Panc1 (cell line): ENCODE measurements around the gene NR4A1. TPM values are rescaled to one million over a fixed set of nuclear protein-coding genes. Genes with fewer than 3 reads are reported as not detected.

Experiments used
- ATAC-seq: fragments of 200-7000 bp; cut with Tn5 transposase; 2 replicates; pipeline ENCODE4 v1.9.1; 2020; ENCODE audit warnings: mild to moderate bottlenecking, moderate library complexity
- BruUV-seq: library from RNA; stranded (reverse); fragments of 400-500 nt; replicated peaks from 2 replicates; lab custom pipeline; 2021; lab: Mats Ljungman, UMichigan
- CTCF ChIA-PET: fragments of 300-600 bp; sonication (Branson Sonifier 250); formaldehyde crosslinking; loops from one replicate; lab custom pipeline; 2022; ENCODE audit warnings: antibody characterized with exemption; lab: Charles Lee
- POLR2A ChIA-PET: fragments of 300-600 bp; sonication (Branson Sonifier 250); formaldehyde crosslinking; loops from one replicate; lab custom pipeline; 2022; ENCODE audit warnings: antibody characterized with exemption; lab: Charles Lee
- DNase-seq: peaks from one replicate; pipeline ENCODE4 v3.0.0-alpha.2; 2010; ENCODE audit warnings: low read depth, low spot score
- H3K27ac ChIP-seq: 2 replicates; pipeline ENCODE4 v1.5.1; 2011; ENCODE audit warnings: mild to moderate bottlenecking, low read length, inconsistent platforms
- H3K27me3 ChIP-seq: fragments of 200-500 bp; sonication (Bioruptor generic); 2 replicates; pipeline ENCODE4 v1.6.0; 2014; ENCODE audit warnings: low read length, inconsistent platforms; ENCODE audit not compliant: control insufficient read depth, insufficient read depth
- H3K36me3 ChIP-seq: fragments of 200-500 bp; sonication (Bioruptor generic); 2 replicates; pipeline ENCODE4 v1.5.1; 2014; ENCODE audit warnings: inconsistent platforms, mild to moderate bottlenecking, low read length, moderate library complexity; ENCODE audit not compliant: control insufficient read depth, insufficient read depth
- H3K4me1 ChIP-seq: 2 replicates; pipeline ENCODE4 v1.5.1; 2011; ENCODE audit warnings: inconsistent platforms, mild to moderate bottlenecking, low read length, moderate library complexity; ENCODE audit not compliant: control insufficient read depth, insufficient read depth
- H3K4me3 ChIP-seq, 2 experiments: 2 replicates each; pipeline ENCODE4 v1.5.1; 2011 to 2012; ENCODE audit warnings: low read depth in 2 of 2, low read length in 2 of 2, mild to moderate bottlenecking in 2 of 2, inconsistent platforms in 1 of 2, moderate library complexity in 1 of 2
- H3K9me3 ChIP-seq: fragments of 200-500 bp; sonication (Bioruptor generic); 2 replicates; pipeline ENCODE4 v1.5.1; 2014; ENCODE audit warnings: low read depth, mild to moderate bottlenecking, inconsistent platforms, low read length, moderate library complexity; ENCODE audit not compliant: control insufficient read depth, insufficient read depth
- CTCF ChIP-seq: fragments of 450-650 bp; IDR thresholded peaks from 2 replicates; pipeline ENCODE4 v1.5.1; 2017; ENCODE audit warnings: mild to moderate bottlenecking
- POLR2AphosphoS5 ChIP-seq: IDR thresholded peaks from 2 replicates; pipeline ENCODE4 v1.6.1; 2012; ENCODE audit warnings: mild to moderate bottlenecking, low read depth, low read length, moderate library complexity
- SIN3A ChIP-seq: IDR thresholded peaks from 2 replicates; pipeline ENCODE4 v1.6.1; 2012; ENCODE audit warnings: low read depth, mild to moderate bottlenecking, low read length, moderate library complexity, borderline replicate concordance; ENCODE audit not compliant: insufficient read depth
- TCF7L2 ChIP-seq: IDR thresholded peaks from 2 replicates; pipeline ENCODE4 v1.6.1; 2011; ENCODE audit warnings: mild to moderate bottlenecking, low read depth, low read length, inconsistent platforms
- in situ Hi-C: cut with HindIII; loops from 2 replicates; pipeline ENCODE4 v1.10.0; 2016; ENCODE audit warnings: low sequenced_read_pairs, low pct_unique_long_range_greater_than_20kb
- intact Hi-C: fragments of 100-400 bp; cut with micrococcal nuclease; formaldehyde crosslinking; loops from one replicate; pipeline ENCODE4 v1.10.0; 2022; ENCODE audit not compliant: unreplicated experiment
- total RNA-seq: library from RNA; stranded (reverse); gene quantifications from one replicate; pipeline ENCODE4 v1.2.1, GENCODE V29; 2021; ENCODE audit not compliant: unreplicated experiment
- TF ChIP-seq, protein P1 (sequence below), 2 experiments: IDR thresholded peaks; 2 replicates each; pipeline ENCODE4 v1.6.1; 2011 to 2012; ENCODE audit warnings: low read depth in 2 of 2, control low read depth in 1 of 2, low read length in 1 of 2, mild to moderate bottlenecking in 1 of 2, moderate library complexity in 1 of 2; ENCODE audit not compliant: insufficient read depth in 1 of 2

NR4A1 gene
- total RNA-seq, 1 experiment from 2014 or later, result 2.0 TPM

DNA sequence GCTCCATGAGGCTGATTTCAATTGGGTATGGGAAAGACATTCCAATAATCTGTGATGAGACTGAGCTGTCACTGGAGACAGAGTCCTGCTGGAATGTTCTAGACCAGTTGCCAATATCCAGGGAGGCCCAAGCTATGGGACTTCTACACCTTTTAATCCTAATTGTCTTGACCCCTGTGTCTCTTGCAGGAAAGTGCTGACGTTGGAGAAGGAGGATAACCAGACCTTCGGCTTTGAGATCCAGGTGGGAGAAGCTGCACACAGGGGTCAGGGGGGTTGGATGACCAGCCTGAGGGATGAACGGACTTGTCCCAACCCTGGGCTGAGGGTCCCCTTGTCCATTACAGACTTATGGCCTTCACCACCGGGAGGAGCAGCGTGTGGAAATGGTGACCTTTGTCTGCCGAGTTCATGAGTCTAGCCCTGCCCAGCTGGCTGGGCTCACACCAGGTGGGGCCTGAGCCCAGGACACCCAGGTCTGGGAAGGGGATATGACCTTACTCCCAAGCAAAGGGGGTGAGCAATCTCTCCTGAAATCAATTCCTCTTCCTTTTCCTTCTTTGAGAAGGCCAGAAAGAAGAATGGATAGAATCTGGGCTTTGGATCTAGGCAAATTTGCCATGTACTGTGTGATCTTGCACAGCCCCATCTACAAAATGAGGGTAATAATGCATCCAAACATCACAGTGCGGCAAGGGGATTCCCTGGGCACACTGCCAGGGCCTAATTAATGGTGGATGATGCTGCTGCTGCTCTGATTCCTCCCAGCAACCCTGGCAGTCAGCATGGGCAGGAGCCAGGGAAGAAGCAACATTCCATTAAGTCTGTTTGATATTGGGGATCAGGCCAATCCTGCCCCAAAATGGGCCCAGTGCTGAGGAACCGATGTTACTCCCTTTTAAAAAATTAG, 40.3 kb upstream of the NR4A1 start:
- in situ Hi-C loops, result no loop called here
- intact Hi-C loops, result no loop called here
- ChIA-PET POLR2A (no interaction called here), CTCF (interaction anchor here (0.7 to 1.2 kb wide), 2 partner anchors 12 to 14 kb away, joined by 3 to 6 read pairs; no protein-coding TSS in a partner anchor)
- no peak overlapping the region for H3K27ac ChIP-seq
- DNase-seq, result no peak
- no TSS peak for BruUV-seq
- H3K9me3 ChIP-seq, result no peaks in the 10 kb centered on the region
- H3K4me1 ChIP-seq, result no peaks in the 10 kb centered on the region
- ATAC-seq, result no peak
- no peaks in the 10 kb centered on the region for H3K36me3 ChIP-seq
- H3K4me3 ChIP-seq, result no peak overlapping the region
- TF ChIP-seq CTCF, result no peak
- TF ChIP-seq TCF7L2, result no peak
- no peak for TF ChIP-seq POLR2AphosphoS5
- TF ChIP-seq, protein P1, sequence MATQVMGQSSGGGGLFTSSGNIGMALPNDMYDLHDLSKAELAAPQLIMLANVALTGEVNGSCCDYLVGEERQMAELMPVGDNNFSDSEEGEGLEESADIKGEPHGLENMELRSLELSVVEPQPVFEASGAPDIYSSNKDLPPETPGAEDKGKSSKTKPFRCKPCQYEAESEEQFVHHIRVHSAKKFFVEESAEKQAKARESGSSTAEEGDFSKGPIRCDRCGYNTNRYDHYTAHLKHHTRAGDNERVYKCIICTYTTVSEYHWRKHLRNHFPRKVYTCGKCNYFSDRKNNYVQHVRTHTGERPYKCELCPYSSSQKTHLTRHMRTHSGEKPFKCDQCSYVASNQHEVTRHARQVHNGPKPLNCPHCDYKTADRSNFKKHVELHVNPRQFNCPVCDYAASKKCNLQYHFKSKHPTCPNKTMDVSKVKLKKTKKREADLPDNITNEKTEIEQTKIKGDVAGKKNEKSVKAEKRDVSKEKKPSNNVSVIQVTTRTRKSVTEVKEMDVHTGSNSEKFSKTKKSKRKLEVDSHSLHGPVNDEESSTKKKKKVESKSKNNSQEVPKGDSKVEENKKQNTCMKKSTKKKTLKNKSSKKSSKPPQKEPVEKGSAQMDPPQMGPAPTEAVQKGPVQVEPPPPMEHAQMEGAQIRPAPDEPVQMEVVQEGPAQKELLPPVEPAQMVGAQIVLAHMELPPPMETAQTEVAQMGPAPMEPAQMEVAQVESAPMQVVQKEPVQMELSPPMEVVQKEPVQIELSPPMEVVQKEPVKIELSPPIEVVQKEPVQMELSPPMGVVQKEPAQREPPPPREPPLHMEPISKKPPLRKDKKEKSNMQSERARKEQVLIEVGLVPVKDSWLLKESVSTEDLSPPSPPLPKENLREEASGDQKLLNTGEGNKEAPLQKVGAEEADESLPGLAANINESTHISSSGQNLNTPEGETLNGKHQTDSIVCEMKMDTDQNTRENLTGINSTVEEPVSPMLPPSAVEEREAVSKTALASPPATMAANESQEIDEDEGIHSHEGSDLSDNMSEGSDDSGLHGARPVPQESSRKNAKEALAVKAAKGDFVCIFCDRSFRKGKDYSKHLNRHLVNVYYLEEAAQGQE (IDR thresholded peaks at IDR 0.05; ENCODE audit: insufficient read depth in 1 of 2, low read depth in 2 of 2, low read length in 1 of 2), result no peak
- no peak for TF ChIP-seq SIN3A
- H3K27me3 ChIP-seq, result peaks cover 4% of the 10 kb centered on the region; the same call in 1 of the 2 replicates

- H3K36me3 ChIP-seq, result no peaks in the 10 kb centered on the region
- no peak overlapping the region for H3K27ac ChIP-seq
- DNase-seq (no peak), ATAC-seq (no peak)
- H3K4me3 ChIP-seq, result no peak overlapping the region
- no peaks in the 10 kb centered on the region for H3K9me3 ChIP-seq
- BruUV-seq, result no TSS peak
- in situ Hi-C loops (no loop called here), intact Hi-C loops (no loop called here)
- no peaks in the 10 kb centered on the region for H3K27me3 ChIP-seq
- no peaks in the 10 kb centered on the region for H3K4me1 ChIP-seq
- POLR2A ChIA-PET, result no interaction called here
- TF ChIP-seq TCF7L2 (no peak), SIN3A (no peak), POLR2AphosphoS5 (no peak), CTCF (no peak)
- TF ChIP-seq, protein P1 (IDR thresholded peaks at IDR 0.05; ENCODE audit: insufficient read depth in 1 of 2, low read depth in 2 of 2, low read length in 1 of 2), result no peak
- CTCF ChIA-PET, result no interaction called here
These were observed 39.5 kb upstream of the NR4A1 start for GRCh38 chr12:52011602-52012214.
